ENCODE data around the gene CELA1. TPM values are rescaled to one million over a fixed set of nuclear protein-coding genes. Genes with fewer than 3 reads are reported as not detected.

Gene CELA1
- polyA plus RNA-seq, 1 donor from 2014 or later: not detected

- H3K79me2 ChIP-seq (replicated peaks; ENCODE audit: insufficient read depth, low read length): no peaks in the 10 kb centered on the region
- H3K4me3 ChIP-seq (ENCODE audit: low read length): no peak overlapping the region
- H3F3A ChIP-seq (ENCODE audit: insufficient read depth, low read length, poor library complexity, severe bottlenecking): no peaks in the 10 kb centered on the region
- H3K9me2 ChIP-seq (ENCODE audit: insufficient read depth, low read length): no peaks in the 10 kb centered on the region
- no peak overlapping the region for H3K9ac ChIP-seq (ENCODE audit: low read length)
- TF ChIP-seq POLR2AphosphoS5 (IDR thresholded peaks at IDR 0.05) (no peak), EZH2 (IDR thresholded peaks at IDR 0.05; ENCODE audit: borderline replicate concordance, insufficient read depth, low read length, poor library complexity, severe bottlenecking) (no peak), REST (IDR thresholded peaks at IDR 0.05; ENCODE audit: borderline replicate concordance) (no peak), SMC3 (conservative IDR thresholded peaks at IDR 0.05; ENCODE audit: poor library complexity) (no peak), EP300 (conservative IDR thresholded peaks at IDR 0.05; ENCODE audit: poor library complexity, severe bottlenecking) (no peak), TAF1 (IDR thresholded peaks at IDR 0.05; ENCODE audit: low read depth) (no peak), RAD21 (conservative IDR thresholded peaks at IDR 0.05) (no peak)
- TF ChIP-seq, protein P1, sequence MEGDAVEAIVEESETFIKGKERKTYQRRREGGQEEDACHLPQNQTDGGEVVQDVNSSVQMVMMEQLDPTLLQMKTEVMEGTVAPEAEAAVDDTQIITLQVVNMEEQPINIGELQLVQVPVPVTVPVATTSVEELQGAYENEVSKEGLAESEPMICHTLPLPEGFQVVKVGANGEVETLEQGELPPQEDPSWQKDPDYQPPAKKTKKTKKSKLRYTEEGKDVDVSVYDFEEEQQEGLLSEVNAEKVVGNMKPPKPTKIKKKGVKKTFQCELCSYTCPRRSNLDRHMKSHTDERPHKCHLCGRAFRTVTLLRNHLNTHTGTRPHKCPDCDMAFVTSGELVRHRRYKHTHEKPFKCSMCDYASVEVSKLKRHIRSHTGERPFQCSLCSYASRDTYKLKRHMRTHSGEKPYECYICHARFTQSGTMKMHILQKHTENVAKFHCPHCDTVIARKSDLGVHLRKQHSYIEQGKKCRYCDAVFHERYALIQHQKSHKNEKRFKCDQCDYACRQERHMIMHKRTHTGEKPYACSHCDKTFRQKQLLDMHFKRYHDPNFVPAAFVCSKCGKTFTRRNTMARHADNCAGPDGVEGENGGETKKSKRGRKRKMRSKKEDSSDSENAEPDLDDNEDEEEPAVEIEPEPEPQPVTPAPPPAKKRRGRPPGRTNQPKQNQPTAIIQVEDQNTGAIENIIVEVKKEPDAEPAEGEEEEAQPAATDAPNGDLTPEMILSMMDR (IDR thresholded peaks at IDR 0.05; ENCODE audit: poor library complexity, severe bottlenecking): no peak
- no peak overlapping the region for H3K27ac ChIP-seq (ENCODE audit: low read length)
- no peaks in the 10 kb centered on the region for H3K9me3 ChIP-seq (ENCODE audit: low read length)
- no peak overlapping the region for H2AFZ ChIP-seq (ENCODE audit: low read depth, low read length)
- peaks cover under 1% of the 10 kb centered on the region for H3K27me3 ChIP-seq (ENCODE audit: insufficient read depth, low read depth, low read length)
- no peak overlapping the region for H3K4me2 ChIP-seq (ENCODE audit: low read length)
- no peaks in the 10 kb centered on the region for H4K20me1 ChIP-seq (ENCODE audit: insufficient read depth)
- H3K36me3 ChIP-seq (ENCODE audit: insufficient read depth, low read length): no peaks in the 10 kb centered on the region
These were observed 36.9 kb upstream of the CELA1 start for GRCh38 chr12:51383269-51383905.

- H3K27me3 ChIP-seq (ENCODE audit: insufficient read depth, low read depth, low read length): no peaks in the 10 kb centered on the region
- H2AFZ ChIP-seq (ENCODE audit: low read depth, low read length): no peak overlapping the region
- TF ChIP-seq TAF1 (IDR thresholded peaks at IDR 0.05; ENCODE audit: low read depth) (no peak), SMC3 (conservative IDR thresholded peaks at IDR 0.05; ENCODE audit: poor library complexity) (no peak), EZH2 (IDR thresholded peaks at IDR 0.05; ENCODE audit: borderline replicate concordance, insufficient read depth, low read length, poor library complexity, severe bottlenecking) (no peak), RAD21 (conservative IDR thresholded peaks at IDR 0.05) (no peak), MXI1 (conservative IDR thresholded peaks at IDR 0.05; ENCODE audit: poor library complexity, severe bottlenecking) (no peak), POLR2AphosphoS5 (IDR thresholded peaks at IDR 0.05) (no peak)
- H3K27ac ChIP-seq (ENCODE audit: low read length): no peak overlapping the region
- no peak overlapping the region for H3K4me3 ChIP-seq (ENCODE audit: low read length)
- H4K20me1 ChIP-seq (ENCODE audit: insufficient read depth): no peaks in the 10 kb centered on the region
- H3K9me3 ChIP-seq (ENCODE audit: low read length): no peaks in the 10 kb centered on the region
- H3K36me3 ChIP-seq (ENCODE audit: insufficient read depth, low read length): no peaks in the 10 kb centered on the region
- H3K4me2 ChIP-seq (ENCODE audit: low read length): no peak overlapping the region
- H3K9ac ChIP-seq (ENCODE audit: low read length): no peak overlapping the region
- no peaks in the 10 kb centered on the region for H3F3A ChIP-seq (ENCODE audit: insufficient read depth, low read length, poor library complexity, severe bottlenecking)
- H3K79me2 ChIP-seq (replicated peaks; ENCODE audit: insufficient read depth, low read length): no peaks in the 10 kb centered on the region
- no peaks in the 10 kb centered on the region for H3K9me2 ChIP-seq (ENCODE audit: insufficient read depth, low read length)
These were observed 35.7 kb upstream of the CELA1 start for GRCh38 chr12:51382173-51382572.
